ENCODE data around the gene ANXA2R.
A peak's percentile ranks its signal among the peaks of the same experiment; 100 is the strongest.

The ANXA2R gene

DNA sequence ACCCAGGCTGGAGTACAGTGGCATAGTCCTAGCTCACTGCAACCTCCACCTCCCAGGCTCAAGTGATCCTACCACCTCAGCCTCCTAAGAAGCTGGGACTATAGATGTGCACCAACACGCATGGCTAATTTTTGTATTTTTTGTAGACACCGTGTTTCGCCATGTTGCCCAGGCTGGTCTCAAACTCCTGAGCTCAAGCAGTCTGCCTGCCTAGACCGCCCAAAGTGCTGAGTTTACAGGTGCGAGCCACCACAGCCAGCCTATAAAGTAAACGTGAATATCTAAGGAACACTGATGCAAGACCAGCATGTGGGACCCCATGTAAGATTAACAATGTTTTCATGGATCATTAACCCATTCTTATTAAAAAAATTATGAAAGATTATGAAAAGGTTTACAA, 15.9 kb downstream of the ANXA2R start:
- Histone ChIP-seq H3K9ac (ENCODE audit: low read length) (no peak overlapping the region), H3K27ac (ENCODE audit: low read length) (no peak overlapping the region), H3K4me2 (ENCODE audit: low read length) (no peak overlapping the region), H3K27me3 (ENCODE audit: low read depth, low read length) (peaks cover 5% of the 10 kb centered on the region; the same call in 1 of the 2 replicates), H3K4me1 (ENCODE audit: low read length) (peaks cover 6% of the 10 kb centered on the region), H3K36me3 (replicated peaks; ENCODE audit: low read depth, low read length) (no peaks in the 10 kb centered on the region), H3K79me2 (ENCODE audit: low read length) (no peaks in the 10 kb centered on the region), H3K4me3 (ENCODE audit: low read length) (no peak overlapping the region), H2AFZ (ENCODE audit: low read depth, low read length) (no peak overlapping the region), H4K20me1 (ENCODE audit: insufficient read depth, low read length) (no peaks in the 10 kb centered on the region), H3K9me3 (ENCODE audit: insufficient read depth, low read length) (no peaks in the 10 kb centered on the region)
- no peak for TF ChIP-seq EZH2phosphoT487 (IDR thresholded peaks at IDR 0.05; ENCODE audit: low read depth)
- TF ChIP-seq, protein P1, sequence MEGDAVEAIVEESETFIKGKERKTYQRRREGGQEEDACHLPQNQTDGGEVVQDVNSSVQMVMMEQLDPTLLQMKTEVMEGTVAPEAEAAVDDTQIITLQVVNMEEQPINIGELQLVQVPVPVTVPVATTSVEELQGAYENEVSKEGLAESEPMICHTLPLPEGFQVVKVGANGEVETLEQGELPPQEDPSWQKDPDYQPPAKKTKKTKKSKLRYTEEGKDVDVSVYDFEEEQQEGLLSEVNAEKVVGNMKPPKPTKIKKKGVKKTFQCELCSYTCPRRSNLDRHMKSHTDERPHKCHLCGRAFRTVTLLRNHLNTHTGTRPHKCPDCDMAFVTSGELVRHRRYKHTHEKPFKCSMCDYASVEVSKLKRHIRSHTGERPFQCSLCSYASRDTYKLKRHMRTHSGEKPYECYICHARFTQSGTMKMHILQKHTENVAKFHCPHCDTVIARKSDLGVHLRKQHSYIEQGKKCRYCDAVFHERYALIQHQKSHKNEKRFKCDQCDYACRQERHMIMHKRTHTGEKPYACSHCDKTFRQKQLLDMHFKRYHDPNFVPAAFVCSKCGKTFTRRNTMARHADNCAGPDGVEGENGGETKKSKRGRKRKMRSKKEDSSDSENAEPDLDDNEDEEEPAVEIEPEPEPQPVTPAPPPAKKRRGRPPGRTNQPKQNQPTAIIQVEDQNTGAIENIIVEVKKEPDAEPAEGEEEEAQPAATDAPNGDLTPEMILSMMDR (IDR thresholded peaks at IDR 0.05; ENCODE audit: low read depth, low read length) = no peak

DNA sequence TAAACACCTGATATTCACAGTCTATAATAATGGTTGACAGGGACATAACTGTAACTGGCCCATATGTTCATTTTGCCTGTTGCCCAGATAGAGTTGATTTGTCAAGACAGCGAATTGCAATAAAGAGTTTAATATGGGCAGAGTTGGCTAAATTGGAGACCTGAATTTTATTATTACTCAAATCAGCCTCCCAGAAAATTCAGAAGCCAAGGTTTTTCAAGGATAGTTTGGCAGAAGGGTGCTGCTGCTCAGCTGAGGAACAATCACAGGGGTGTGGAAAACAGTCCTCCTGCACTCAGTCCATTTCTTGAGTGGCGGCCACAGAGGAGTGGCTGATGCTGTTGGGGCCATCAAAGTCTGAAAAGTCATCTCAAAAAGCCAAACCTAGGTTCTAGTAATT, 19.0 kb downstream of the ANXA2R start:
- no peak overlapping the region for H3K9ac ChIP-seq (ENCODE audit: low read length)
- H3K79me2 ChIP-seq (ENCODE audit: low read length) = no peaks in the 10 kb centered on the region
- no peak overlapping the region for H2AFZ ChIP-seq (ENCODE audit: low read depth, low read length)
- H3K27me3 ChIP-seq (ENCODE audit: low read depth, low read length) = peaks cover 13% of the 10 kb centered on the region
- no peak overlapping the region for H3K4me3 ChIP-seq (ENCODE audit: low read length)
- H3K9me3 ChIP-seq (ENCODE audit: insufficient read depth, low read length) = no peaks in the 10 kb centered on the region
- no peaks in the 10 kb centered on the region for H3K36me3 ChIP-seq (replicated peaks; ENCODE audit: low read depth, low read length)
- H3K4me1 ChIP-seq (ENCODE audit: low read length) = peaks cover 6% of the 10 kb centered on the region; the same call in 1 of the 2 replicates
- H3K27ac ChIP-seq (ENCODE audit: low read length) = no peak overlapping the region
- H3K4me2 ChIP-seq (ENCODE audit: low read length) = no peak overlapping the region
- H4K20me1 ChIP-seq (ENCODE audit: insufficient read depth, low read length) = no peaks in the 10 kb centered on the region
- TF ChIP-seq EZH2phosphoT487 (IDR thresholded peaks at IDR 0.05; ENCODE audit: low read depth) = no peak
- TF ChIP-seq, protein P1 (IDR thresholded peaks at IDR 0.05; ENCODE audit: low read depth, low read length) = no peak

DNA sequence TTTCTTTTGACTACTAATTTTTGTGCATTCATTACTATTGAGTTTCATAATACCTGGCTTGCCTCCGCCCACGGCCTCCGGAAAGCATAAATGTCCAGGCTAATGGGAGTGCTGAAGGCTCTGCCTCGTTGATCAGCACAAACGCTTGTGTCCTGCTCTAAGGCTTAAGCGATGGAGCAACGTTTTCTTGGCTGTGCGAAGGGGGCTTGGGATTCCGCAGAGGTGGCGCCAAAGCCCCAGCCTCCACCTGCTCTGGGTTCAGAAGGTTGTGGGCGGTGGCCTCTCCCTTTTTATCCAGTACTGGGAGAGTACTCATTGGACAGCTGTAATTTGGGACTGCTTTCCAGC, 19.7 kb downstream of the ANXA2R start:
- no peaks in the 10 kb centered on the region for H4K20me1 ChIP-seq (ENCODE audit: insufficient read depth, low read length)
- no peak overlapping the region for H3K27ac ChIP-seq (ENCODE audit: low read length)
- TF ChIP-seq, protein P1 (IDR thresholded peaks at IDR 0.05; ENCODE audit: low read depth, low read length) = no peak
- no peak for TF ChIP-seq EZH2phosphoT487 (IDR thresholded peaks at IDR 0.05; ENCODE audit: low read depth)
- H3K9ac ChIP-seq (ENCODE audit: low read length) = peak overlapping the region; percentile 59
- H3K9me3 ChIP-seq (ENCODE audit: insufficient read depth, low read length) = no peaks in the 10 kb centered on the region
- H3K4me3 ChIP-seq (ENCODE audit: low read length) = peak overlapping the region; percentile 87
- H3K27me3 ChIP-seq (ENCODE audit: low read depth, low read length) = peaks cover 17% of the 10 kb centered on the region
- H3K79me2 ChIP-seq (ENCODE audit: low read length) = no peaks in the 10 kb centered on the region
- peak overlapping the region; percentile 58 for H2AFZ ChIP-seq (ENCODE audit: low read depth, low read length)
- H3K4me2 ChIP-seq (ENCODE audit: low read length) = peak overlapping the region; percentile 96
- H3K36me3 ChIP-seq (replicated peaks; ENCODE audit: low read depth, low read length) = no peaks in the 10 kb centered on the region
- peaks cover 6% of the 10 kb centered on the region; the same call in 1 of the 2 replicates for H3K4me1 ChIP-seq (ENCODE audit: low read length)

DNA sequence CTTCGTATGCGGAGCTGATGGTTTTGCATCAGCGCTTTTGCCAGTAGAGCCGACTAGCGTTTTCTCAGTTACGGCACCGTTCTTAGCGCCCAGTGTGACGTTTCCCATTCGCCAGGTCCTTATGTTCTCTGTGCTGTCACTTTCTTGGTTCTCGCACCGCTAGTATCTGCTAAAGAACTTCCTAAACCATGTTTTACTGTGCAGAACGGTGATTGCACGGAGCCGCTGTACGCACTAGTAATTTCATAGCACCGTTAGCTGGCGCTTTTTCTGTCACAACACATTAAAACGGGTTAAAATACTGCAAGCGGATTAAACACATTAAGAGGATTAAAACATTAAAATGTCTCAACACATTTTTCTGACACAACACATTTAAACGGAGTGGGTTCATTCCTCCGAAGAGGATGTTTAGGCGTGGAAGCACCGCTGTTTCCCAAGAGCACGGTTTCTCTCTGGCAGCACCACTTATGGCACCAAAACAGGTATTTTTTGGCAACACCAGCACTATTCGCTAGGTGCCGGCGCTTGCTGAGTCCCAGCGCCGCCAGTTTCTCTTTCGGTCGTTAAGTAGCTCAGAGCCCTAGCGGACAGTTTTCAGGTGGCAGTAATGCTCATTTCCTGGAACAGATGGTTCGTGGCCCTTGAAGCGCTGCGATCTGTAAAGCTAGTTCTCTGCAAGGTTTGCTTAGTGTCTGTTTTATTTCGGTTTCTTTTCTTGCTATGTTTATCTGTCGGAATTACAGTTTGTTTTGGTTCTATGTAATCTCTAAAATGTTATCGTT, 20.3 kb downstream of the ANXA2R start:
- no peaks in the 10 kb centered on the region for H3K79me2 ChIP-seq (ENCODE audit: low read length)
- peak overlapping the region; percentile 59 for H3K9ac ChIP-seq (ENCODE audit: low read length)
- H3K4me2 ChIP-seq (ENCODE audit: low read length) = peak overlapping the region; percentile 96
- H3K36me3 ChIP-seq (replicated peaks; ENCODE audit: low read depth, low read length) = no peaks in the 10 kb centered on the region
- H3K4me1 ChIP-seq (ENCODE audit: low read length) = peaks cover 6% of the 10 kb centered on the region; the same call in 1 of the 2 replicates
- peak overlapping the region; percentile 58 for H2AFZ ChIP-seq (ENCODE audit: low read depth, low read length)
- peak overlapping the region; percentile 87 for H3K4me3 ChIP-seq (ENCODE audit: low read length)
- H3K27me3 ChIP-seq (ENCODE audit: low read depth, low read length) = peaks cover 20% of the 10 kb centered on the region
- H4K20me1 ChIP-seq (ENCODE audit: insufficient read depth, low read length) = no peaks in the 10 kb centered on the region
- H3K27ac ChIP-seq (ENCODE audit: low read length) = peak overlapping the region; percentile 33
- no peak for TF ChIP-seq EZH2phosphoT487 (IDR thresholded peaks at IDR 0.05; ENCODE audit: low read depth)
- TF ChIP-seq, protein P1 (IDR thresholded peaks at IDR 0.05; ENCODE audit: low read depth, low read length) = peak; percentile 22; the same call in 1 of the 2 replicates
- no peaks in the 10 kb centered on the region for H3K9me3 ChIP-seq (ENCODE audit: insufficient read depth, low read length)

All from OCI-LY3 (cell line).